Measurements from ENCODE around the gene EPGN.

EPGN gene

DNA sequence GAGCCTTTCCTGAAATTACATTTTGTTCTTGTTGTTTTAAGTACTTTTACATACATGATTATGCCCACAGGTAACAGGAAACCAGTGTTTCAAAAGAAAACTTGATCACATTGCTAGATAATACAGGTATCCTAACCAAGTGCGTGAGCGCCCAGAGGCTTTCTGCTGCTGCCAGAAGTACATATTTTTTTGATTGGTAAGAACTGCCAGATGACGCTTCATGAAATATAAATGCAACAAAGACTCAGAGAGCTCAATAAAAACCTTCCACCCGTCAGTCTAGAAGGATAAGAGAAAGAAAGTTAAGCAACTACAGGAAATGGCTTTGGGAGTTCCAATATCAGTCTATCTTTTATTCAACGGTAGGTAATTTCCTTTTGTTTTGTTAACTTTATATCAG lies at the start of gene EPGN:
EPGN (plus strand) TSS at position 256 of the 400 bp plus-strand sequence; CDS start at position 320, 64 bp downstream.
- ATAC-seq: no peak

- ATAC-seq: no peak
Observed at GRCh38 chr4:74258963-74259362, 49.3 kb upstream of the EPGN start.

GRCh38 chr4:74260036-74260435 lies 48.2 kb upstream of the EPGN start:
- no peak for ATAC-seq

- ATAC-seq: no peak
Observed at GRCh38 chr4:74262522-74262921, 45.7 kb upstream of the EPGN start.

DNA sequence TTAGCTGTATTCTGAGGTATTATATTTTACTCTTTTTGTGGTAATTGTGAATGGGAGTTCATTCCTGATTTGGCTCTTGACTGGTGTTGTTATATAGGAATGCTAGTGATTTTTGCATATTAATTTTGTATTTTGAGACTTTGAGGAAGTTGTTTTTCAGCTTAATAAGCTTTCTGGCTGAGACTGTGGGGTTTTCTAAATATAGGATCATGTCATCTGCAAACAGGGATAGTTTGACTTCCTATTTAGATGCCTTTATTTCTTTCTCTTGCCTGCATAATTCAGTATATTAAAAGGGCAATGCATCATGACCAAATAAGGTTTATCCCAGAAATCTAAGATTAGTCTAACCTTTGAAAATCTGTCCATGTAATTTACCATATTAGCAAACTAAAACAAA lies 44.7 kb upstream of the EPGN start:
- no peak for ATAC-seq

- ATAC-seq: no peak
Observed at GRCh38 chr4:74266081-74266480, 42.2 kb upstream of the EPGN start.

DNA sequence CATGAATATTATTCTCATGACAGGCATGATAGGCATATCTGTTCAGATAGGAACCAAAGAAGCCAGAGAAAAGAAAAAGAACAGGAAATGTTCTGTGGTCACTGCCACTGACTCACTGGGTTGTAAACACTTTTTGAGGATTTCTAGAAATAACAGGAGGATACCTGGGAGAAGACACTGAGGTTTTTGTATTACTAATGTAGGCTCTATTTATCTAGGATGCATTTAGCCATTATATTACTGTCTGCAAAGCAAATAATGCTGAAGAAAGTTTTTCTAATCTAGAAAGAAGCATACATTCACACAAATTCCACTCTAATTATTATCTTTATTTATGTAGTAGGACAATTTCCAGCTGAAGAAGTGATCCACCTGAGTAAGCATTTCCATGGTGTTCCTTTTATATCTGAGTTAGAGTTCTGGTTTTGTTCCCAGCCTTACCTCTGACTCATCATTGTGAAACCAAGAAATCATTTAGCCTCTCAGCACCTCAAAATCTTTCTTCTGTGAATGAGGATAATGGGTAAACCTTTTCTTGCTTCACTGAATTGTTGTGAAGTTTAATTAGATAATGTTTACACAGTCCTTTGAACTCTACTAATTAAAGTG lies 40.2 kb upstream of the EPGN start:
- no peak for ATAC-seq

GRCh38 chr4:74268643-74269042 lies 39.6 kb upstream of the EPGN start:
- ATAC-seq: no peak

DNA sequence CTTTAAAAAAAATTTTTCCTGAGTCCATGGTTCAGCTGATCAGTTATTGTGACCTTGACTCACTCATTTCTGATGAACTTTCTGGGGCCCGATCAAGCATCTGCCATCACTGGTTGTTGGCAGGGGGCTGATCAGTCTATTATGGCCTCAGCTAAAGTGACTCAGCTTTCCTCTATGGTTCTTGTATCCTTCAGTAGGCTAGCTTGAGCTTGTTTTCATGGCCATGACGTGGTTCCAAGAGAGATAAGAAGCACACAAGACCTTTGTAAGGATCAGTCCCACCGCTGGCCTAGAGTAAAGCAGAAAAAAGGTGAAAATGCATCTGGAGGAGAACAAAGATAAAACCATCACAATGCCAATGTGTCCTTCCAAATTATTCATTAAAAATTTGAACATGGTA lies 29.8 kb upstream of the EPGN start:
- ATAC-seq: no peak

- no peak for ATAC-seq
Observed at GRCh38 chr4:74279716-74280115, 28.6 kb upstream of the EPGN start.

DNA sequence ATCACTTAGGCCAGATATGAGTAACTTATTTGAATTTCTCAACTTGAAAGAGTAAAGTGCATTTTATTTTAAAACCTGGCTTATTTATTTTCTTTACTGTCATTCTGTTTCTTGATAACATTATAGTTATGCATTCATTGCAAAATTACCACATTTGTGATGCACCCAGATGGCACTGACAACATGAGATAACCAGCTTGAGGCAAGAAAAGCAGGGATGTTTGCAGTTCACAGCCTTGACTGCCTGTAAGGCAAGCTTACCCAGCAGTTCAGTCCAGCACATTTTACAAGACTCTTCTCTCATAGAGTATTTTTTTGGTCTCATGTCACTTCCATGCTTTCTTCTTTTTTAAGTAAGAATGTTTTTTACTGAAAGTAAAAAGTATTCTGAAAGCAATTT lies 25.3 kb upstream of the EPGN start:
- ATAC-seq: no peak

DNA sequence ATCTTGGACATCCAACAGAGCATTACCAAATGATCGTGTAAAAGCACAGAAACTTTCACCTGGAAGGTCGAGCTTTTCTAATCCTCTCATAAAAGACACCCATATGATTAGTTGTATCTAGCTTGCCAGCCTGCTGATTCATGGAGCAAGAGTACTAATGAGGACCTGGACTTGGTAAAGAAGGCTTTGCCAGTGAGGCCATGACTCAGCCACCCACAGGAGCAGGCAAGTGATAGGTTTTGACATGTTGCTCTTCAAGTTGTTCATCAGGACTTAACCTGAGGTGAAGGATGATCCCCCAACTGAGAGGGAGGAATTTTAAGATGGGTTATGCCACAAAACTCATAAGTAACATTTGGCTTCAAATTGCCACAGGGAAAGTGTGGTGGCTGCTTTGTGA lies 24.7 kb upstream of the EPGN start:
- ATAC-seq: no peak

- no peak for ATAC-seq
Observed at GRCh38 chr4:74284053-74284452, 24.2 kb upstream of the EPGN start.

GRCh38 chr4:74287164-74287563 lies 21.1 kb upstream of the EPGN start:
- ATAC-seq: no peak

DNA sequence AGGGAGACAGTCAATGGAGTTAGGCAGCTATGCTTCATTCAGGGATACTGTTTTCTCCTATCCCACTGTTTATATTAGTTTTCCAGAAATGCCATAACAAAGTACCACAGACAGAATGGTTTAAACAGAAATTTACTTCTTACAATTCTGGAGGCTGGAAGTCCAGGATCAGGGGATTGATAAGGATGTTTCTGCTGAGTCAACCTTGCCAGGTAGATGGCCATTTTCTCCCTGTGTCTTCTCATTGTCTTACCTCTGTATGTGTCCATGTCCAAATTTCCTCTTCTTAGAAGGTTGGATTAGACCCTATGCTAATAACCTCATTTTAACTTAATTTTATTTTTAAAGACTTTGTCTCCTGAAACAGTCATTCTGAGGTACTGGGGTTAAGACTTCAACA lies 20.5 kb upstream of the EPGN start:
- no peak for ATAC-seq

GRCh38 chr4:74291471-74291870 lies 16.8 kb upstream of the EPGN start:
- ATAC-seq: no peak

DNA sequence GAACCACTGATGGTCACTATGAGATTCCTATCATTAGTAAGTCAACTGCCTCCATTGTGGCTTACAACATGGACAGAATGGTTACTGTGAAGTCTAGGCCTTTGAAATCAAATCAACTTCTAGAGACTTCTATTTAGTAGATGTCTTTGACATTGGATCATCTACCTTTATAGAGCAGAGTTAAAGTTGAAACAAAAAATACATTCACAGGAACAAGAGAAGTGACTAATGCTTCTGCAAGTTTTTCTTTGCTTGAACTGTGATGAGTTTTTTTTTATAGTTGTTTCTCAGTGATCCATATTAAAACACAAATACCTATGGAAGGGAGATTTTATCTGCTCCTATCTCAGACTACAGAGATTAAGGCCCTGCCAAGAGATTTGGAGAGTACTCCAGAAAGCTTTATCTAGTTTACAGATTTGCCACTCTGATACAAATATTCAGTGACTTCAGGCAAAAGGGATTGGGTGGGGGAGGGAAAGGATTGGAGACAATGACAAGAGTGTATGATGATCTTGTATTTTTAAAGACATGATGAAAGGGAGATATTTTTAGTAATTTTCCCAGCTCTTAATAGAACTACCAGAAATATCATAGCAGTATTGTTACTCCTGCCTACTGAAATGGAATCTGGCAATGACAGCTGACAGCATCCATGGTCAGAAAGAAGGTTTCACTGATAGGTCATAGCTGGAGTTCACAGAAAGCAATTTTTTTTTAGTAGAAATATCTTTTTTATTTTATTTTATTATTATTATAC lies 16.0 kb upstream of the EPGN start:
- no peak for ATAC-seq

DNA sequence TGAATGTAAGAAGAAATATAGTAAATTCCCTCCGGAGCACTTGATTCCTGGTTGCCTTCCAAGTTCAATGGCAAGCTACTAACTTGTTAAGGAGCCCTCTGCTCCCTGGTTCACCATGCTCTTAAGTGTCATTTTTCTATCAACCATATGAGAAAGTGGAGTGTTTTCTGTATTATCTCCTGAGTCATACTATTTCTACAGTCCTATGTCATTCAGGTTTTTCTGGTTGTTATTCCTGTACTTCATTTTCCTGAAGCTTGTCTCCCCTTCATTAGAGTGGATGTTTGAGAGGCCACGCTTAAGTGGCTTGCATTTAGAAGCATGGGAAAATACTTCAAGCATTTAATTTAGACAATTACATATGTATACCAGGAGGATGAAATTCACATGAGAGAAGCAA lies 14.7 kb upstream of the EPGN start:
- no peak for ATAC-seq

GRCh38 chr4:74294681-74295080 lies 13.6 kb upstream of the EPGN start:
- ATAC-seq: no peak

DNA sequence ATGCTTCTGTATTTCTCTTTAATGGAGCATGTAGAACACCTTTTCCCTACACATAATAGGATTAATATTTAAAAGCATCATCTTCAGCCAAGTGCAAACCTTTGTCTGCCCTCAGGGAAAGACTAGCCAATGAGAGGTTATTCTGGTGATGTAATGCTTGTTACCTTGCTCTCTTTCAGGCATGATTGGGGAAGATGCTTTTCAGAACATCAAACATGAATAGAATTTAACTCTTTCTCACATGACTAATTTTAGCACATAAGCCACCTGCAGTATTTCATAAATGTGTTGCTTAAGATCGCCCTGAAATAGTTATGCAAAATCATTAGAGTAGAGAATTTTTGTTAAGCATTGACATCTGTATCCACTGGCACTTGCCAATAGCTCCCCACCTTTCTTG lies 10.7 kb upstream of the EPGN start:
- ATAC-seq: no peak

DNA sequence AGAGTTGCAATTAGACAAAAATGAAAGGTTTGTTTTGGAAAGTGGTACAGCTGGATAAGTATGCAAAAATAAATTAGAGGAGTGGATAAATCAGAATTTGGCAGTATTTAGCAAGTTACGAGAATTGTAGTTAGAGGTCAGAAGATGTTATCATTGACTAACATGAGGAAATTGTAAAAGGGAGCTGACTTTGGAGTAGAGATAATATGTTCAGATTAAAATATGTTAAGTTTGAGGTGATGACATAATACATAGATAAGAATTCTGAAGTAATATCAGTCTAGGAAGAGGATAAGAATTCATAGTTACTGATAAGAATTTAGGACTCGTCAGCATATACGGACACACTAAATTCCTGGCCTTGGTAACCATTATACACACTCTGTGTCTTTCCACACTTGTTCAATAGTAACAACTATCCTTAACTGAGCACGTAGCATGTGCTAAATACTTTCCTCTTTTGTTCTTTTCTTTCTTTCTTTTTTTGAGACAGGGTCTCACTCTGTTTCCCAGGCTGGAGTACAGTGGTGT lies 4.1 kb upstream of the EPGN start:
- ATAC-seq: no peak

DNA sequence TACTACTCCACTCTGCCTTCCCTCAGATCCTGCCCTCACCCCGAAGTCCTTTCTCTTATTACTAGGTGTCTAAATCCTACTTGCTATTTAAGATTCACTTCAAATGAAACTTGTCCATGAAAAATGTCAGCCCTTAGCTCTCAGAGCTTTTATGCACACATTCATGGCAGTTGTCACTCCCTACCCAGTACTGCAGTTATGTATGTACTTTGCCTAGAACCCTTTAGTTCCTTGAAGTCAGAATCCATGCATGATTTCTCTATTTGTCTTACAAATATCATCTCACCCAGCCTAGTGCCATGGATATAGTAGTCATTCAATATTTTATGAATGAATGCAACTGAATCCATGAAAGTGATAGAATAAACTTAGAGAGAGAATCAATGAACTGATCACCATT lies 3.3 kb upstream of the EPGN start:
- no peak for ATAC-seq

GRCh38 chr4:74307170-74307569 lies 1.1 kb upstream of the EPGN start:
- ATAC-seq: no peak

DNA sequence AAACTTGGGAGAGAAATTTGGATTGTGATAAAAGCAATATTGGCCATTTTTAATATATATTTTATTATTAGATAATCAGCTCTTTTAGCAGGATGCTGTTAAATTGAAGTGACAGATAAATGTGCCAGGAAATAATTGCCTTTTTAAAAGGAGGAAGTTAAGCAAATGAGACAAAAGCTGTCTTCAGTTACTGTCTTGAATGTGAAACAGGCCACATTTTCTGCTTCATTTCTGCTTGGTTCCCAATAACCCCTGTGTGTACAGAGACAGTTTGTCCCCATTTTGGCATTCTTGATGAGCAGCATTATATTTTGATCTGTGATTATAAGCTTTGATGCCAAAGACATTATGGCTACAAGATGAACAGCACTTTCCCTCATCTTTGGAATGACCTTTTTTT lies 953 bp downstream of the EPGN start:
- ATAC-seq: no peak

Data from activated CD4-positive, CD25-positive, alpha-beta regulatory T cell treated with anti-CD3 and anti-CD28 coated beads, Interleukin-2, amount 50 U/mL, for 24 hours (primary cell).